Measurements from ENCODE around the gene TUBGCP6. TPM values are rescaled to one million over a fixed set of nuclear protein-coding genes. Genes with fewer than 3 reads are reported as not detected.

Gene TUBGCP6
- total RNA-seq, 4 donors from 2014 or later: 18.7 to 27.4 (median 19.2) TPM

GRCh38 chr22:50202130-50202666 lies 42.6 kb downstream of the TUBGCP6 start:
- Histone ChIP-seq H3K36me3 (peaks cover 0 to 10% of the 10 kb centered on the region in 2 donors), H3K9me3 (no peaks in the 10 kb centered on the region), H3K27me3 (no peaks in the 10 kb centered on the region), H3K4me3 (peak overlapping the region; percentile 56 to 79 (median 65)), H3K27ac (peak overlapping the region; percentile 70 to 89 (median 82)), H3K4me1 (peaks cover 43 to 47% of the 10 kb centered on the region in 2 donors)
- ATAC-seq (no peak), DNase-seq (no peak)
- intact Hi-C loops (cut with DNase I; ENCODE audit: low total_unique reads) (loop anchor here (10.0 kb wide), 1 partner anchor 267 kb away; no protein-coding TSS in a partner anchor), in situ Hi-C loops (cut with MboI; ENCODE audit: low sequenced_read_pairs in 4 of 4) (loop anchor here in 1 of 4 donors (10.0 kb wide), 1 partner anchor 267 kb away; no protein-coding TSS in a partner anchor)
- TF ChIP-seq POLR2A (IDR thresholded peaks at IDR 0.05): no peak
- TF ChIP-seq, protein P1, sequence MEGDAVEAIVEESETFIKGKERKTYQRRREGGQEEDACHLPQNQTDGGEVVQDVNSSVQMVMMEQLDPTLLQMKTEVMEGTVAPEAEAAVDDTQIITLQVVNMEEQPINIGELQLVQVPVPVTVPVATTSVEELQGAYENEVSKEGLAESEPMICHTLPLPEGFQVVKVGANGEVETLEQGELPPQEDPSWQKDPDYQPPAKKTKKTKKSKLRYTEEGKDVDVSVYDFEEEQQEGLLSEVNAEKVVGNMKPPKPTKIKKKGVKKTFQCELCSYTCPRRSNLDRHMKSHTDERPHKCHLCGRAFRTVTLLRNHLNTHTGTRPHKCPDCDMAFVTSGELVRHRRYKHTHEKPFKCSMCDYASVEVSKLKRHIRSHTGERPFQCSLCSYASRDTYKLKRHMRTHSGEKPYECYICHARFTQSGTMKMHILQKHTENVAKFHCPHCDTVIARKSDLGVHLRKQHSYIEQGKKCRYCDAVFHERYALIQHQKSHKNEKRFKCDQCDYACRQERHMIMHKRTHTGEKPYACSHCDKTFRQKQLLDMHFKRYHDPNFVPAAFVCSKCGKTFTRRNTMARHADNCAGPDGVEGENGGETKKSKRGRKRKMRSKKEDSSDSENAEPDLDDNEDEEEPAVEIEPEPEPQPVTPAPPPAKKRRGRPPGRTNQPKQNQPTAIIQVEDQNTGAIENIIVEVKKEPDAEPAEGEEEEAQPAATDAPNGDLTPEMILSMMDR (IDR thresholded peaks at IDR 0.05 in 4 of 5, conservative IDR thresholded peaks at IDR 0.05 in 1 of 5): no peak

DNA sequence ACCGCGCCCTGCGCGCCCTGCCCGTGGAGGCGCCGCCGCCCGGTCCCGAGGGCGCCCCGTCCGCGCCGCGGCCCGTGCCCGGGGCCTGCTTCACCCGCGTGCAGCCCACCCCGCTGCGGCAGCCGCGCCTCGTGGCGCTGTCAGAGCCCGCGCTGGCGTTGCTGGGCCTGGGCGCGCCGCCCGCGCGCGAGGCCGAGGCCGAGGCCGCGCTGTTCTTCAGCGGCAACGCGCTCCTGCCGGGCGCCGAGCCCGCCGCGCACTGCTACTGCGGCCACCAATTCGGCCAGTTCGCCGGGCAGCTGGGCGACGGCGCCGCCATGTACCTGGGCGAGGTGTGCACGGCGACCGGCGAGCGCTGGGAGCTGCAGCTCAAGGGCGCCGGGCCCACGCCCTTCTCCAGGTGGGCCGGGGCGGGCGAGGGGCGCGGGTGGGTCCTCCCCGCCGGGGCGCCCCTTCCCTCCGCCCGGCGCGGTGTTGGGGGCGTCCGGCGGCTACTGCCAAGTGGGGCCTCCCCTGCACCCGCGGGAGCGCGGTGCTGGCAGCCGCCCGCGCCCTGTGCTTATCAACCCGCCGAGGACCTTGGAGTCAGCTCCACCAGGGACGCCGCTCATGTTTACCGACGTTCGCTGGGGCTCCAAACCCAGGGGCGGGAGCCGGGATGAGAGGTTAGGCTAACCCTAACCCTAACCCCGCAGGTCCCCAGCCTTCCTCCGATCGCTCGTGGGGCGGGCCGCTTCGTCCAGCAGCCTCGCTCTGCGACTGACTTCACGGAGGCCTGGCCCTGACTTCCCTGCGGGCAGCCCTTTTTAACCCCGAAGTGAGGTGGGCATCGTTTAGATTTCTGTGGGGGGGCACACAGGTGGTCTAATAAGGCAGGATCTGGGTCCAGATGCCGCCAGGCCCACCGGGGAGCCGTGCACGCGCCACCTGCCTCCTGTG lies 43.4 kb downstream of the TUBGCP6 start:
- no peaks in the 10 kb centered on the region for H3K27me3 ChIP-seq
- H3K36me3 ChIP-seq: peaks cover 0 to 13% of the 10 kb centered on the region in 2 donors
- TF ChIP-seq, protein P1 (IDR thresholded peaks at IDR 0.05 in 4 of 5, conservative IDR thresholded peaks at IDR 0.05 in 1 of 5): no peak
- TF ChIP-seq POLR2A (IDR thresholded peaks at IDR 0.05): no peak
- peaks cover 37 to 40% of the 10 kb centered on the region in 2 donors for H3K4me1 ChIP-seq
- DNase-seq: no peak
- ATAC-seq: peak; percentile 40 to 57
- intact Hi-C loops (cut with DNase I; ENCODE audit: low total_unique reads) (loop anchor here (10.0 kb wide), 1 partner anchor 267 kb away; no protein-coding TSS in a partner anchor), in situ Hi-C loops (cut with MboI; ENCODE audit: low sequenced_read_pairs in 4 of 4) (loop anchor here in 1 of 4 donors (10.0 kb wide), 1 partner anchor 267 kb away; no protein-coding TSS in a partner anchor)
- peak overlapping the region; percentile 70 to 89 (median 82) for H3K27ac ChIP-seq
- peak overlapping the region; percentile 60 to 91 (median 74) for H3K4me3 ChIP-seq
- H3K9me3 ChIP-seq: no peaks in the 10 kb centered on the region

GRCh38 chr22:50200461-50201190 lies 44.2 kb downstream of the TUBGCP6 start, which contains the start of gene SELENOO:
TSS of gene SELENOO (plus strand) at chr22:50201011. CDS start at chr22:50201037, 26 bp downstream.
- intact Hi-C loops (cut with DNase I; ENCODE audit: low total_unique reads) (loop anchor here (1.0 to 10.0 kb wide), 2 partner anchors 15 to 266 kb away; partner anchors contain the start of gene TRABD), in situ Hi-C loops (cut with MboI; ENCODE audit: low sequenced_read_pairs in 4 of 4) (loop anchor here in 1 of 4 donors (10.0 kb wide), 1 partner anchor 266 kb away; no protein-coding TSS in a partner anchor)
- Histone ChIP-seq H3K9me3 (no peaks in the 10 kb centered on the region), H3K4me3 (peak within 1 kb of the TSS; percentile 60 to 91 (median 74)), H3K27me3 (no peaks in the 10 kb centered on the region), H3K27ac (peak within 1 kb of the TSS; percentile 70 to 89 (median 82)), H3K4me1 (peaks cover 29 to 32% of the 10 kb centered on the region in 2 donors), H3K36me3 (peaks cover 0 to 21% of the 10 kb centered on the region in 2 donors)
- ATAC-seq (peak; percentile 90 to 92), DNase-seq (peak; percentile 87 to 90)
- TF ChIP-seq, protein P1 (IDR thresholded peaks at IDR 0.05 in 4 of 5, conservative IDR thresholded peaks at IDR 0.05 in 1 of 5): no peak
- TF ChIP-seq POLR2A (IDR thresholded peaks at IDR 0.05): peak; percentile 94 to 98

Measured in gastrocnemius medialis (tissue), 4 donors.